ENCODE measurements around the gene TNS3. TPM values are rescaled to one million over a fixed set of nuclear protein-coding genes. Genes with fewer than 3 reads are reported as not detected.

Gene TNS3
- total and polyA plus RNA-seq, 10 donors: 17.7 to 247 (median 147) TPM

DNA sequence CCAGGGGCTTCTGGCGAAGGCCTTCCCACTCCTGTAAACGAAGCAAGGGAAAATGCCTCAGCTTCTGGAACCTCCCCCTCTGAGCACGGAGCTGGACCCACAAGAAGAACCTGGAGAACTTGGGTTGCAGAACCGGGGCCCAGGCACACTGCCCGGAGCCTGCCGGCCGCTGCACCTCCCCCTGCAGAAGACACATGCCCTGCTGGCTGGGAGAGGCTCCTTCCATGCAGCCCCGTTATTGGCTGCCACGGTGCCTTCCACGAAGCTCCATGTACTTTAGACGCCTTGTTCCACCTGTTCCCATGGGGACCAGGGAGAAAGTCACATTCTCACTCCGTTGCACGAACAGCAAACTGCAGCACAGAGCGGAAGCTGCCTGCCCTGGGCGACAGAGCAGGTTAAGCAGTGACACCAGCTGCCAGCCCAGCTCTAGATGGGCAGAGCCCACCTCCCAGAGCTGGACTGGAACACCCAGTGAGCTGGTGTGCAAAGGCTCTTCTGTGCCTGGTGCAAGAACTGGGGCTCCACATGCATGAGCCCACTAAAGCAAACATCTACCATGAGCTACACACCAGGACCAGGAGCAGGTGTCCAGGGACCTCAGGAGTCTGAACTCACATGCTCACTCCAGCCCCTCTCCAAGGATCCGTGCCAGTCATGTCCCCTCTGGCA, 70.1 kb downstream of the TNS3 start:
- H3K9me3 ChIP-seq: no peaks in the 10 kb centered on the region
- TF ChIP-seq CTCF (IDR thresholded peaks at IDR 0.05 in 8 of 11, conservative IDR thresholded peaks at IDR 0.05 in 3 of 11): no peak
- TF ChIP-seq POLR2AphosphoS5 (IDR thresholded peaks at IDR 0.05): peak in 1 of 3 donors; percentile 34
- peak overlapping the region in 3 of 8 donors; percentile 18 to 49 (median 23) for H3K27ac ChIP-seq
- intact Hi-C loops (cut with DNase I; ENCODE audit: low total_unique reads): no loop called here
- DNase-seq: peak; percentile 70
- H3K27me3 ChIP-seq (replicated peaks in 1 of 7): no peaks in the 10 kb centered on the region
- 86 to 96% (median 89%) methylated on average over 15 to 16 of the region's 16 CpGs for WGBS, 5 donors
- peaks cover 0 to 41% (median 3%) of the 10 kb centered on the region in 6 donors for H3K36me3 ChIP-seq
- H3K4me3 ChIP-seq: no peak overlapping the region
- peaks cover 0 to 66% (median 12%) of the 10 kb centered on the region in 6 donors for H3K4me1 ChIP-seq

DNA sequence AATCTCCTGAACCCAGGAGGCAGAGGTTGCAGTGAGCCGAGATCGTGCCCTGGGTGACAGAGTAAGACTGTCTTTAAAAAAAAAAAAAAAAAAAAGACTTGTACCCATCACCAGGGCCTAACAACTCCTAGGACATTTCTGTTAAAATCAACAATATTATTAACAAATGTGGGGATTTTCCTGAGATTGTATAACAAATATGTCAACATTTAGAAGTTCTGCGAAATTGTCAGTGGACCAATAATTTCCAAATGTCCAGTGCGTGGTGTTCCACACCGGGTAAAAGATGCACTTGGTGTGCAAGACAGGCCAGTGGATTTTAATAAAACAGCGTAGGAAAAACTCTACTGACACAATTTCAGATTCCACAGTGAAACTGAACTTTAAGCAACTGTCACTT, 71.1 kb downstream of the TNS3 start:
- peaks cover 0 to 46% (median 3%) of the 10 kb centered on the region in 6 donors for H3K36me3 ChIP-seq
- WGBS, 5 donors: 79 to 89% (median 84%) methylated on average over 6 of the region's 6 CpGs
- no peaks in the 10 kb centered on the region for H3K27me3 ChIP-seq (replicated peaks in 1 of 7)
- DNase-seq: peak; percentile 29
- intact Hi-C loops (cut with DNase I; ENCODE audit: low total_unique reads): no loop called here
- H3K27ac ChIP-seq: peak overlapping the region in 3 of 8 donors; percentile 6 to 22 (median 13)
- H3K9me3 ChIP-seq: no peaks in the 10 kb centered on the region
- H3K4me3 ChIP-seq: no peak overlapping the region
- peaks cover 0 to 73% (median 17%) of the 10 kb centered on the region in 6 donors for H3K4me1 ChIP-seq
- TF ChIP-seq POLR2A (IDR thresholded peaks at IDR 0.05): no peak
- TF ChIP-seq POLR2AphosphoS5 (IDR thresholded peaks at IDR 0.05): no peak
- no peak for TF ChIP-seq CTCF (IDR thresholded peaks at IDR 0.05 in 8 of 11, conservative IDR thresholded peaks at IDR 0.05 in 3 of 11)

DNA sequence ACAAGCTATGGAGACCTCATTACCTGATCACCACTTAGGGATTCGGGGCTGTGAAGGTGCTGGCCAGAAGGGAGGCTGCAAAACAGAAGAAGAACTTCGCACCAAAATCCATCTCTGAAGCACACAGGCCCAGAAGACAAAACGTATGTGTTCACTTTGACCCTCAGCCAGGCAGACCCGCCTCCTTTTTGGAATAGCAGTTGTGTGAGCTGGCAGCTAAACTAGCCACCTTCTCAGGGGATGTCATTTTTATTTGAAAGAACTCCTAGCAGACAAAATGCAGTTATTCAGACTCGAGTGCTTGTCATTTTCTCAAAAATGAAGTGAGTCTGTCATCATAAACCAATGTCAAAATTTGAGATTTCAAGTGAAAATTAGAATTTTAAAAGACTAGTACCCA, 71.7 kb downstream of the TNS3 start:
- H3K27ac ChIP-seq: peak overlapping the region in 3 of 8 donors; percentile 3 to 22 (median 6)
- TF ChIP-seq POLR2AphosphoS5 (IDR thresholded peaks at IDR 0.05): no peak
- TF ChIP-seq POLR2A (IDR thresholded peaks at IDR 0.05): no peak
- TF ChIP-seq CTCF (IDR thresholded peaks at IDR 0.05 in 8 of 11, conservative IDR thresholded peaks at IDR 0.05 in 3 of 11): no peak
- no peak overlapping the region for H3K4me3 ChIP-seq
- peaks cover 0 to 52% (median 3%) of the 10 kb centered on the region in 6 donors for H3K36me3 ChIP-seq
- H3K9me3 ChIP-seq: no peaks in the 10 kb centered on the region
- H3K27me3 ChIP-seq (replicated peaks in 1 of 7): no peaks in the 10 kb centered on the region
- peak; percentile 9 for DNase-seq
- WGBS, 5 donors: 85 to 88% (median 87%) methylated on average over 5 of the region's 5 CpGs
- H3K4me1 ChIP-seq: peaks cover 0 to 78% (median 22%) of the 10 kb centered on the region in 6 donors
- intact Hi-C loops (cut with DNase I; ENCODE audit: low total_unique reads): no loop called here

DNA sequence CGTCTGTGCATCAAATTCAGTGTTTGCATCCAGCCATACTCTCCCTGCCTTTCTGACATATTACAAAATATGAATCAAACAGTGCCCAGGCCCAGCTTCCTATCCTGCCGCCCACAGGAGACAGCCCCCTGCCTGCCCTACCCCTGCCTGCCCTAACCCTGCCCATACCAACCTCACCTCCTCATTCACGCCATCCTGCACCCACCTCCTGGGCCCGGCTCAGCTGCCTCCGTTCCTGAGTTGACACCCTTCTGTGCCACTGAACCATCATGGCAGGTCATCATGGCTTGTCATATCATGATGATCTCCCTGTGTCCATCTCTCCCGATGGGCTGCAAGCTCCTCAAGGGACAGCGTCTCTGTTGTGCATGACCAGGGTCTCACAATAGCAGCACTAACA, 72.3 kb downstream of the TNS3 start:
- DNase-seq: peak; percentile 51
- Histone ChIP-seq H3K27ac (peak overlapping the region in 3 of 8 donors; percentile 6 to 27 (median 22)), H3K4me3 (no peak overlapping the region), H3K27me3 (replicated peaks in 1 of 7) (no peaks in the 10 kb centered on the region), H3K36me3 (peaks cover 0 to 58% (median 3%) of the 10 kb centered on the region in 6 donors), H3K4me1 (peaks cover 0 to 78% (median 24%) of the 10 kb centered on the region in 6 donors), H3K9me3 (no peaks in the 10 kb centered on the region)
- intact Hi-C loops (cut with DNase I; ENCODE audit: low total_unique reads): no loop called here
- 86 to 96% (median 93%) methylated on average over 7 of the region's 7 CpGs for WGBS, 5 donors
- TF ChIP-seq POLR2AphosphoS5 (IDR thresholded peaks at IDR 0.05) (peak in 1 of 3 donors; percentile 8), CTCF (IDR thresholded peaks at IDR 0.05 in 8 of 11, conservative IDR thresholded peaks at IDR 0.05 in 3 of 11) (no peak)

Measured in spleen (tissue), 11 donors.